NCI-H1417 (cell line): Measurements from ENCODE around the gene APOL4.
"Not testable (repeated sequence)": the region's sequence is repeated elsewhere in the genome, so short reads cannot be mapped to it uniquely, and the experiment has no call there.

Source experiments
- DNase-seq, 3 experiments: peaks; one replicate each; lab custom pipeline; 2025; lab: John Stamatoyannopoulos, UW

The APOL4 gene

GRCh38 chr22:36153501-36154422 is 47.8 kb downstream of the APOL4 start:
- no peak for DNase-seq

DNA sequence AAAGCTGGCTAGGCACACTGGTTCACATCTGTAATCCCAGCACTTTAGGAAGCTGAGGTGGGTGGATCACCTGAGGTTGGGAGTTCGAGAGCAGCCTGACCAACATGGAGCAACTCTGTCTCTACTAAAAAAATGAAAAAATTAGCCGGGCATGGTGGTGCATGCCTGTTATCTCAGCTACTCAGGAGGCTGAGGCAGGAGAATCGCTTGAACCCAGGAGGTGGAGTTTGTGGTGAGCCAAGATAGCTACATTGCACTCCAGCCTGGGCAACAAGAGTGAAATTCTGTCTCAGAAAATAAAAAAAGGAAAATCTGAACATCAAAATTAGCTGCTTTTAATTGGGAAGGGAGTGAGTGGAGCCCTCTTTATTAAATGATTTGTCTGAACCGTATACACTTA is 48.8 kb downstream of the APOL4 start:
- not testable (repeated sequence) for DNase-seq

- no peak for DNase-seq
Measured at GRCh38 chr22:36152088-36152487, 49.5 kb downstream of the APOL4 start.

GRCh38 chr22:36151006-36151595 is 50.5 kb downstream of the APOL4 start:
- DNase-seq = no peak

GRCh38 chr22:36149441-36149840 is 52.2 kb downstream of the APOL4 start:
- no peak for DNase-seq

DNA sequence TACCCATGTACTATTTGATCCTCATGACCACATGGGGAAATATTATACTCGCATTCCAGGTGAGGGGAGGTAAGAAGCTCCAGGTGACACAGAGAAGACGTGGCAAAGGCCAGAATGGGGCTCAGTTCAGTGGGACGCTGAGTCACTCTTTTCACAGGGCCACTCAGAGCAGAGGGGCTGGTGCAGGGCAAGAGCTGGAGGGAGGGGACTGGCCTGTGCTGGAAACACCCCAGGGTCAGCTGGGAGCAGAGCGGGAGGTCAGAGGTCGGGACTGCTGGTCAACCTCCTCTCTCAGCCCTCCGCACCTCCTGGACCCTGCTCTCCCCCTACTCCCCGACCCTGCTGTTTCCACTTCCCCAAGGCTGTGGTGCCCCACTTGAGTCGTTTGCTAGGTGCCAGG is 53.2 kb downstream of the APOL4 start:
- no peak for DNase-seq

DNA sequence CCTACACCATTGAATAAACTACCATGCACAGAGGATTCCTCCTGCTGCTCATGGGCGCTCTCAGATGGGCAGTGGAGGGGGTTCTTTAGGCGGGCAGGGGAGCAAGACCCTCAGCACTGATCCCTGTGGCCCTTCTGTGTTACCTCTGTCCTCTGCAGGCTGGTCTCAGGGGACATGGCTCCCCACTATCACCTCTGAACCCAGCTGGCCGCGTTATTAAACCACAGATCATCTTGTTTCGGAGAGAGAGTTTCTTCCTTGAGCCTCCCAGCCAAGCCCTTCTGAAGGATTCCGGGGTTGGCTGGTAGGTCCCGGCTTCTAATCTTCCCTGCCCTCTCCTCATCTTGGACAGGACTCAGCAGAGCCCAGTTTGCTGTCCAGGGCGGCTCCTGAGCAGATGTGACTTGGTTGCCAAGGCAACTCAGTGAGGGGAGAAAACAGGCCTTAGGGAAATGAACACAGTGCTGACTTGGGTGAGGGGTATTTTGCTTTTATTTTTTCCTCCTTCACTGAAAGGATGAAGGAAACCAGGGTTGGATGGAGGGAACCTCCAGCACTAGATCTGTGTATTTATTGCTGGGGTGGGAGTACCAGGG is 54.3 kb downstream of the APOL4 start:
- DNase-seq = peak in 1 of 3 experiments; percentile 28

DNA sequence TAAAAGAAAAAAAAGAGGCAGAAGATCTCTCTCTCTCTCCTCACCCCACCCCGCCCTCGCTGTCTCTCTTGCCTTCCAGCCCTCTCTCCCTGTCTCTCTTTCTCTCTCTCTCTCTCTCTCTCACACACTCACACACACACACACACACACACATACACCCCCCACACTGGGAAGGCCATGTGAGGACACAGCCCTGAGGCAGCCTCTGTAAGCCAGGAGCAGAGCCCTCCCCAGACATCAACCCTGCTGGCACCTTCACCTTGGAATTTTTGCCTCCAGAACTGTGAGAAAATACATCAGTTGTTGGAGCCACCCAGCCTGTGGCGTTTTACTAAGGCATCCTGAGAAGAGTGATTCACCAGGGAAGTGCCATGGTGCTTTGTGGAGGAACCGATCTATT is 55.7 kb downstream of the APOL4 start:
- no peak for DNase-seq

- DNase-seq = peak in 2 of 3 experiments; percentile 23 to 63
Measured at GRCh38 chr22:36144886-36145541, 56.6 kb downstream of the APOL4 start.

GRCh38 chr22:36143956-36144355 is 57.7 kb downstream of the APOL4 start:
- no peak for DNase-seq

DNA sequence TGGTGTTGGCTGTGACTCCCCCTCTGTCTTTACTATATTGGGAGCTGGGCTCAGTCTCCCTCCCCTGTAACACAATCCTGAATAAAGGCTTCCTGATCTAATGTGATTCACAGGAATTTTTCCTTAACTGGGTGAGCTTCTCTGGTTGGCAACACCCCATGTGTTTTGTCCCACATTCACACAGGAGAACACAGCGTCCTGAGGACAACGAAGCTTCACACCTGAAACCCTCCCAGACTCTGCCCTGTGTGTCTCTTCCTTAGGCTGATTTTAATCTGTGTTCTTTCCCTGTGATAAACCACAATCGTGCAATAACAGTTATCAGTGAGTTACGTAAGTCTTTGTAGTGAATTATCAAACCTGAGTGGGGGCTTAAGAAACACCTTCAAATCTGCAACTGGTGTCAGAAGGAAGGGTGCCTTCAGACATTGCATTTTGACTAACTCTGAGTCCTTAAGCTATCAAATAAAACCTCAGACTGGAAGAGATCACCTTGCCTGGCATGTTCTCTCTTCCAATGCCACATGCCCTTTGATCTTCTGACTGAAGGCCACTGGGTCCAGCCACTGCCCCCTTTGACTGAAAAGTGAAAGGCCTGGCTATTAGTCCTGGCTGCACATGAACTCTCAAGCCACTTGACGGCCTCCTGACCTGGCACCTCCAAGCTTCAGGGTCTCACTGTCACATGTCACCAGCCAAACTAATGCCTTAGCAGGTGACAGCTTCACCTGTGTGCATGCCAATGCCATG is 58.4 kb downstream of the APOL4 start:
- DNase-seq = no peak

DNA sequence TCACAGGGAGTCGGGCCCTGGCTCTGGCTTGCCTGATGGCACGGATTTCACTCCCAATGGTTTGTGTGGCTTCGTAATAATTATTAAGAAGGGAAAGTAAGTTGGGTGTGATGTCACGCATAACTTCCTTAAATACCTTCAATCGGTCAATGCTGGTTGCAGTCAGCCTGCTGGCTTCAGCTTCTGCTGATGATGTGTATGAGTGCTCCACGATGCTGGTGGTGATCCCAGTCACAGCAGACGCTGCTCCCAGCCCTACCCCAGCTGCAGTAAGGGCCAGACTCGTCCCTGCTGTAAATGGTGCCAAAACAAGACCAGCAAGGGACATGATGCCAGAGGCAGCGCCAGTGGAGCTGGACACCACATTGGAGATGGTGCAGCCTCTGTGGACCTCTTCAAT is 60.1 kb downstream of the APOL4 start:
- DNase-seq = no peak
